Kidney epithelial cell (primary cell): ENCODE data around the gene SCYGR4. TPM values are rescaled to one million over a fixed set of nuclear protein-coding genes. Genes with fewer than 3 reads are reported as not detected.

Source experiments
- DNase-seq: peaks from one replicate; pipeline ENCODE4 v3.0.0-alpha.2; 2010; ENCODE audit warnings: low read depth
- H3K27me3 ChIP-seq: 2 replicates; pipeline ENCODE4 v1.6.0; 2011; ENCODE audit warnings: low read length; ENCODE audit not compliant: control insufficient read depth, insufficient read depth
- H3K36me3 ChIP-seq: 2 replicates; pipeline ENCODE4 v1.5.1; 2011; ENCODE audit warnings: low read length; ENCODE audit not compliant: control insufficient read depth, insufficient read depth
- H3K4me3 ChIP-seq: 2 replicates; pipeline ENCODE4 v1.5.1; 2011; ENCODE audit warnings: low read depth, mild to moderate bottlenecking, control low read depth, low read length
- CTCF ChIP-seq: IDR thresholded peaks from 2 replicates; pipeline ENCODE4 v1.5.1; 2011; ENCODE audit warnings: mild to moderate bottlenecking, moderate library complexity, low read length, control low read depth, inconsistent platforms; ENCODE audit not compliant: insufficient read depth, poor library complexity, severe bottlenecking
- total RNA-seq: library from RNA; depleted of rRNA; stranded (reverse); fragments of >200 nt; gene quantifications from 2 replicates; pipeline ENCODE4 v1.2.3, GENCODE V29; 2015

The SCYGR4 gene
- total RNA-seq, 1 donor from 2014 or later, result not detected

DNA sequence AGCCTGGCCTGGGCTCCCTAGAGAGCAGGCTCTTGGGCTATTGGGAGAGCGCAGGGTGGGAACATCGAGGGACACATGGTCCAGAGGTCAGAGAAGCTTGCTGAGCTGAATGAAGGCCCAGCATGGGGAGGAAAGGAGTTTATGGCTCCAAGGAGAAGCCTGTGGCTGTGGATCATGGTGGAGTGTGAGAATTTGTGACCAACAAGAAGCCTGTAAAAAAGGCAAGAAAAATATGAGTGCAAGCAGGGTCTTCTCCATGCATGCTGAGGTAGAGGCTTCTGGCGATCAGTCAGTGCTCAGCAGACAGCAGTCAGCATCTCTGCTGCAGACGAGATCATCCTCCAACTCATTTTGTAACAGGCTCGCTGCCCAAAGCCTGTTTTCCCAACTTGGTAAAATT lies 1.4 kb upstream of the SCYGR4 start:
- no peak for DNase-seq
- Histone ChIP-seq H3K27me3 (no peaks in the 10 kb centered on the region), H3K36me3 (no peaks in the 10 kb centered on the region), H3K4me3 (no peak overlapping the region)
- TF ChIP-seq CTCF, result no peak

- Histone ChIP-seq H3K4me3 (no peak overlapping the region), H3K36me3 (no peaks in the 10 kb centered on the region), H3K27me3 (no peaks in the 10 kb centered on the region)
- no peak for TF ChIP-seq CTCF
- DNase-seq, result no peak
Observed at GRCh38 chr2:227616631-227617030, 667 bp upstream of the SCYGR4 start.

GRCh38 chr2:227623226-227623625 lies 5.9 kb downstream of the SCYGR4 start:
- H3K4me3 ChIP-seq, result no peak overlapping the region
- no peak for TF ChIP-seq CTCF
- H3K36me3 ChIP-seq, result no peaks in the 10 kb centered on the region
- DNase-seq, result peak; percentile 2
- H3K27me3 ChIP-seq, result no peaks in the 10 kb centered on the region

GRCh38 chr2:227625420-227625819 lies 8.1 kb downstream of the SCYGR4 start:
- H3K27me3 ChIP-seq, result no peaks in the 10 kb centered on the region
- DNase-seq, result no peak
- H3K4me3 ChIP-seq, result no peak overlapping the region
- H3K36me3 ChIP-seq, result no peaks in the 10 kb centered on the region
- no peak for TF ChIP-seq CTCF

DNA sequence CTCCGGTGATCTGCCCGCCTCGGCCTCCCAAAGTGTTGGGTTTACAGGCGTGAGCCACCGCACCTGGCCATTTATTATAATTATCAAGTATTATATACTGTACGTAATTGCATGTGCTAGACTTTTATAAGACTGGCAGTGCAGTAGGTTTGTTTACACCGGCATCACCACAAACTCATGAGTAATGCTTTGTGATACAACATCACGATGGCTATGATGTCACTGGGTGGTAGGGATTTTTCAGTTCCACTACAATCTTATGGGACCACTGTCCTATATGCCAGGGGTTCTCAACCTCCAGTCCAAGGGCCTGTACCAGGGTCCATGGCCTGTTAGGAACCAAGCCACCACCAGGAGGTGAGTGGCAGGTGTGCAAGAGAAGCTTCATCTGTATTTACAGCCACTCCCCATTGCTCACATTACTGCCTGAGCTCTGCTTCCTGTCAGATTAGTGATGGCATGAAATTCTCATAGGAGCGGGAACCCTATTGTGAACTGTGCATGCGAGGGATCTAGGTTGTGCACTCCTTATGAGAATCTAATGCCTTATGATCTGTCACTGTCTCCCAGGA lies 9.4 kb downstream of the SCYGR4 start:
- Histone ChIP-seq H3K4me3 (no peak overlapping the region), H3K27me3 (no peaks in the 10 kb centered on the region), H3K36me3 (no peaks in the 10 kb centered on the region)
- TF ChIP-seq CTCF, result no peak
- no peak for DNase-seq

- H3K27me3 ChIP-seq, result no peaks in the 10 kb centered on the region
- H3K4me3 ChIP-seq, result no peak overlapping the region
- no peaks in the 10 kb centered on the region for H3K36me3 ChIP-seq
- TF ChIP-seq CTCF, result no peak
- DNase-seq, result no peak
Observed at GRCh38 chr2:227627769-227628168, 10.5 kb downstream of the SCYGR4 start.
